Measurements from ENCODE around the gene PPP2R3B.

PPP2R3B gene

DNA sequence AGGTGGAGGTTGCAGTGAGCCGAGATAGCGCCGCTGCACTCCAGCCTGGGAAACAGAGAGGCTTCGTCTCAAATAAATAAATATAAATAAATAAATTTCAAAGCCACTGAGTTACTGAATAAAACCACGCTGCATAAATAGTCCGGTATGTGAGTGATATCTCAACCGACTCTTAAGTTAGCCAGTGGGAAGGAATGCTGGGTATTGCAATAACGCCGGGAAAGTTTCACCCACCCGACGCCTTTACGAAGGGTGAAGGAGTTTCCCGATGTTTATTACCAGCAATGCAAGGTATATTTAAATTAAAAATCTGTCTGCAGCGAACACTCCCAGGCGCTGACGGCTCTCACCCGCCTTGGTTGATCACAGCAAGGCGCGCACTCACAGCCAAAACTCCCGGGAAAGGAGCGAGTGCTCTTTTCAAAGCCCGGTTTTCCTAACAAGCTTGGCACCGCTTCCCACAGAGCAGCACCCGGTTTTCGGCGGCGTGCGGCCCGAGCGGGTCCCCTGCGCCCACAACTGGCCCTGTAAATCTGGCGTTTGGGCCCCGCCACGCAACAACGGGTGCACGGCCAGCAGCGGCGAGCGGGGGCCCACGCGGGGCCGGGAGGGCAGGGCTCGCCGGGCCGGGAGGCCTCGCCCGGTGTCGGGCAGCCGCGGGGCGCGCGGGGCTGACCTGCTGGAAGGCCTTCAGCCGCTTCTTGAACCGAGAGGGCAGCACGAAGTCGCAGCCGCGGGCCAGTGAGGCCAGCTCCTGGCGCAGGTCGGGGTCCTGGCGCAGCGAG lies 13.7 kb downstream of the PPP2R3B start:
- TF ChIP-seq POLR2AphosphoS5 (IDR thresholded peaks at IDR 0.05; ENCODE audit: low read depth, low read length) = no peak
- no peak for TF ChIP-seq REST (IDR thresholded peaks at IDR 0.05; ENCODE audit: insufficient read depth in 1 of 2, low read depth in 2 of 2, low read length in 2 of 2)
- TF ChIP-seq FOXP2 (optimal IDR thresholded peaks at IDR 0.05; ENCODE audit: borderline replicate concordance, extremely low read depth, extremely low read length, insufficient read depth) = no peak
- no peak for TF ChIP-seq SIN3A (IDR thresholded peaks at IDR 0.05; ENCODE audit: borderline replicate concordance, insufficient read depth, low read length)
- TF ChIP-seq TAF1 (IDR thresholded peaks at IDR 0.05; ENCODE audit: borderline replicate concordance, insufficient read depth, low read length) = no peak

DNA sequence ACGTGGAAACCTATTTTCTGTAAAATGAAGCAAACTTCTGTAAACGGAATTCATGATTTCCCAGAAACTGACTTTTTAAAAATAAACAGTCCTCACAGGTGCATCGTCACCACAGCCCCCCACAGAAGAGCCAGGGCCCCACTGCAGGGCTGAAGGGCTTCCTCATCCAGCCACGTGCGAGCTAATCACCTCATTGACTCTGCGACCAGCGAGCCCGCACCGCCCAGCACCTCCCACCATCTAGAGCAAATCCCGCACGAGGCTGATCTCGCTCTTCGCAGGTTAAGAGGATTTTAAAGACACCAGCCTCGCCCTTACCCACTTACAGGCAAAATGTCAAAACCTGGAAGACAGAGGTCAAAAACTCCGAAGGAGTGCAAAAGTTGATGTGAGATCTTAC lies 14.8 kb downstream of the PPP2R3B start:
- no peak for TF ChIP-seq POLR2AphosphoS5 (IDR thresholded peaks at IDR 0.05; ENCODE audit: low read depth, low read length)
- TF ChIP-seq REST (IDR thresholded peaks at IDR 0.05; ENCODE audit: insufficient read depth in 1 of 2, low read depth in 2 of 2, low read length in 2 of 2) = no peak
- no peak for TF ChIP-seq FOXP2 (optimal IDR thresholded peaks at IDR 0.05; ENCODE audit: borderline replicate concordance, extremely low read depth, extremely low read length, insufficient read depth)
- TF ChIP-seq TAF1 (IDR thresholded peaks at IDR 0.05; ENCODE audit: borderline replicate concordance, insufficient read depth, low read length) = no peak
- no peak for TF ChIP-seq SIN3A (IDR thresholded peaks at IDR 0.05; ENCODE audit: borderline replicate concordance, insufficient read depth, low read length)

GRCh38 chrX:370963-371745 lies 15.6 kb downstream of the PPP2R3B start:
- TF ChIP-seq POLR2AphosphoS5 (IDR thresholded peaks at IDR 0.05; ENCODE audit: low read depth, low read length) = no peak
- TF ChIP-seq REST (IDR thresholded peaks at IDR 0.05; ENCODE audit: insufficient read depth in 1 of 2, low read depth in 2 of 2, low read length in 2 of 2) = no peak
- TF ChIP-seq FOXP2 (optimal IDR thresholded peaks at IDR 0.05; ENCODE audit: borderline replicate concordance, extremely low read depth, extremely low read length, insufficient read depth) = no peak
- no peak for TF ChIP-seq SIN3A (IDR thresholded peaks at IDR 0.05; ENCODE audit: borderline replicate concordance, insufficient read depth, low read length)
- TF ChIP-seq TAF1 (IDR thresholded peaks at IDR 0.05; ENCODE audit: borderline replicate concordance, insufficient read depth, low read length) = no peak

DNA sequence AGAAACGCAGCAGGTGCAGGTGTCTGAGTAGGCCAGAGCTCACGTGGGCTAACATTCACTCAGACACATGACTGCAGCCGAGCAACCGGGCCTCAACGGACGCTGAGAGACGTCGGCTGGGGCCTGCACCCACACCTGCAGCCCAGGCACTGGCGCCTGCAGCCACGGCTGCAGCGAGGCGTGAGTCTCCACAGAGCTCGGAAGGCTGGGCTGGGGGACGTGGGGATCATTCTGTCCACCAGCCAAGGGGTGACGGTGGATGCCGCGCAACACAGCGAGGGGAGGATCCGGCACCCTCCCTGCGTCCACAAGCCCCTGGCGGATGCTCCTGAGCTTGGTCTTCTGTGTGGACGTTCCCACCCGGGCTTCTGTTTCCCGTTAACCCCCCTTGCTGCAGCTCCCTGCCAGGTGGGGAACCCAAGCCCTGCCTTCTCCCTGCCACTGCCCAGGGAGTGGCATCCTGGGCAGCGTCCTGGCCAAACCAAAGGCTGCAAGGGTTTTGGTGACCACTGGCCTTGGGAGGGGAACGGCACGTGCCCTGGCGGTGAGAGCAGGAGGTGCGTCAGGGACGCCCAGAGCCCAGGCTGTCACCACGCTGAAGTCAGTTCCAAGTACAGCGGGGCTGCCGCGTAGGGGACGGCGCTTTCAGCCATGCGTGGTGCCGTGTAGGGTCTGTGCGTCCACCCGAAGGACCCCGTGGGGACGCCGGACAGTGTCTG lies 16.3 kb downstream of the PPP2R3B start:
- TF ChIP-seq TAF1 (IDR thresholded peaks at IDR 0.05; ENCODE audit: borderline replicate concordance, insufficient read depth, low read length) = no peak
- no peak for TF ChIP-seq SIN3A (IDR thresholded peaks at IDR 0.05; ENCODE audit: borderline replicate concordance, insufficient read depth, low read length)
- no peak for TF ChIP-seq REST (IDR thresholded peaks at IDR 0.05; ENCODE audit: insufficient read depth in 1 of 2, low read depth in 2 of 2, low read length in 2 of 2)
- no peak for TF ChIP-seq POLR2AphosphoS5 (IDR thresholded peaks at IDR 0.05; ENCODE audit: low read depth, low read length)
- no peak for TF ChIP-seq FOXP2 (optimal IDR thresholded peaks at IDR 0.05; ENCODE audit: borderline replicate concordance, extremely low read depth, extremely low read length, insufficient read depth)
